IMR-90 (cell line): Measurements from ENCODE around the gene IFT57. TPM values are rescaled to one million over a fixed set of nuclear protein-coding genes. Genes with fewer than 3 reads are reported as not detected.

Source experiments
- ATAC-seq: fragments of 200-7000 bp; cut with Tn5 transposase; 2 replicates; pipeline ENCODE4 v1.9.1; 2020; ENCODE audit warnings: low read depth, mild to moderate bottlenecking, moderate library complexity
- BruUV-seq: library from RNA; stranded (reverse); fragments of 400-500 nt; replicated peaks from 2 replicates; lab custom pipeline; 2021; lab: Mats Ljungman, UMichigan
- CTCF ChIA-PET: fragments of 300-600 bp; formaldehyde crosslinking; extraction: SDS; loops from one replicate; lab custom pipeline; 2021; ENCODE audit warnings: antibody characterized with exemption; lab: Yijun Ruan, JAX
- POLR2A ChIA-PET: fragments of 300-600 bp; sonication (Branson Sonifier 250); formaldehyde crosslinking; loops from one replicate; lab custom pipeline; 2022; ENCODE audit warnings: antibody characterized with exemption; ENCODE audit not compliant: unreplicated experiment; lab: Charles Lee
- DNase-seq: peaks from one replicate; pipeline ENCODE4 v3.0.0; 2013
- H2AFZ ChIP-seq: replicated peaks from 2 replicates; pipeline ENCODE3; 2013; ENCODE audit warnings: low read length, mild to moderate bottlenecking; ENCODE audit not compliant: poor library complexity
- H2AK5ac ChIP-seq: 2 replicates; pipeline ENCODE4 v1.6.1; 2013; ENCODE audit warnings: low read depth, low read length, inconsistent platforms
- H2AK9ac ChIP-seq: replicated peaks from 2 replicates; pipeline ENCODE3; 2013; ENCODE audit warnings: mild to moderate bottlenecking, low read depth, low read length, moderate library complexity; ENCODE audit not compliant: poor library complexity
- H2BK120ac ChIP-seq: 2 replicates; pipeline ENCODE4 v1.6.1; 2013; ENCODE audit warnings: low read depth, low read length, inconsistent platforms
- H2BK15ac ChIP-seq: 3 replicates; pipeline ENCODE4 v1.6.1; 2013; ENCODE audit warnings: low read depth, low read length, inconsistent platforms
- H2BK20ac ChIP-seq: 2 replicates; pipeline ENCODE4 v1.6.1; 2013; ENCODE audit warnings: low read depth, mild to moderate bottlenecking, inconsistent platforms, low read length, moderate library complexity
- H2BK5ac ChIP-seq: 2 replicates; pipeline ENCODE4 v1.6.1; 2013; ENCODE audit warnings: mild to moderate bottlenecking, low read depth, low read length, inconsistent platforms; ENCODE audit not compliant: poor library complexity, severe bottlenecking
- H3K14ac ChIP-seq: replicated peaks from 2 replicates; pipeline ENCODE4 v1.6.1; 2013; ENCODE audit warnings: low read depth, low read length, inconsistent platforms
- H3K18ac ChIP-seq: 2 replicates; pipeline ENCODE4 v1.6.1; 2013; ENCODE audit warnings: low read depth, low read length, control low read depth
- H3K23ac ChIP-seq: 2 replicates; pipeline ENCODE4 v1.6.1; 2013; ENCODE audit warnings: low read depth, low read length, inconsistent platforms
- H3K27ac ChIP-seq: 2 replicates; pipeline ENCODE4 v1.5.1; 2013; ENCODE audit warnings: mild to moderate bottlenecking, control low read depth, low read length; ENCODE audit not compliant: insufficient read depth
- H3K27me3 ChIP-seq: 2 replicates; pipeline ENCODE4 v1.6.1; 2013; ENCODE audit warnings: low read length; ENCODE audit not compliant: control insufficient read depth, insufficient read depth
- H3K36me3 ChIP-seq: 2 replicates; pipeline ENCODE4 v1.6.1; 2013; ENCODE audit warnings: low read length, mixed read lengths; ENCODE audit not compliant: control insufficient read depth, insufficient read depth
- H3K4ac ChIP-seq: 2 replicates; pipeline ENCODE4 v1.6.1; 2013; ENCODE audit warnings: low read depth, low read length, inconsistent platforms
- H3K4me1 ChIP-seq: 2 replicates; pipeline ENCODE4 v1.6.1; 2013; ENCODE audit warnings: low read length, mixed read lengths; ENCODE audit not compliant: control insufficient read depth, insufficient read depth
- H3K4me2 ChIP-seq: 2 replicates; pipeline ENCODE4 v1.6.1; 2013; ENCODE audit warnings: low read depth, mild to moderate bottlenecking, control low read depth, low read length, moderate library complexity
- H3K4me3 ChIP-seq: 2 replicates; pipeline ENCODE4 v1.5.1; 2013; ENCODE audit warnings: low read depth, mild to moderate bottlenecking, control low read depth, low read length, moderate library complexity; ENCODE audit not compliant: insufficient read depth
- H3K56ac ChIP-seq: 2 replicates; pipeline ENCODE4 v1.6.1; 2013; ENCODE audit warnings: low read length, inconsistent platforms; ENCODE audit not compliant: insufficient read depth; ENCODE audit errors: extremely low read depth
- H3K79me1 ChIP-seq, 2 experiments: 2 replicates each; pipeline ENCODE4 v1.6.1; 2013; ENCODE audit warnings: low read length in 2 of 2, inconsistent platforms in 1 of 2, low read depth in 1 of 2
- H3K9ac ChIP-seq: 2 replicates; pipeline ENCODE4 v1.6.1; 2013; ENCODE audit warnings: low read depth, low read length, control low read depth
- H3K9me1 ChIP-seq: 2 replicates; pipeline ENCODE4 v1.6.1; 2013; ENCODE audit warnings: low read length, inconsistent platforms; ENCODE audit not compliant: insufficient read depth
- H3K9me3 ChIP-seq: 2 replicates; pipeline ENCODE4 v1.6.1; 2013; ENCODE audit warnings: low read length; ENCODE audit not compliant: control insufficient read depth, insufficient read depth
- H4K20me1 ChIP-seq: 2 replicates; pipeline ENCODE4 v1.6.1; 2013; ENCODE audit warnings: low read length, inconsistent platforms; ENCODE audit not compliant: insufficient read depth
- H4K5ac ChIP-seq: 2 replicates; pipeline ENCODE4 v1.6.1; 2013; ENCODE audit warnings: mild to moderate bottlenecking, low read depth, low read length, control low read depth
- H4K8ac ChIP-seq, 2 experiments: 2 replicates each; pipeline ENCODE4 v1.6.1; 2013; ENCODE audit warnings: low read depth in 2 of 2, low read length in 2 of 2, control low read depth in 1 of 2, inconsistent platforms in 1 of 2
- H4K91ac ChIP-seq: 2 replicates; pipeline ENCODE4 v1.6.1; 2013; ENCODE audit warnings: low read depth, low read length, inconsistent platforms; ENCODE audit not compliant: insufficient read depth
- BHLHE40 ChIP-seq: fragments of 150-350 bp; IDR thresholded peaks from 2 replicates; pipeline ENCODE4 v1.6.1; 2016; ENCODE audit warnings: mild to moderate bottlenecking, low read depth, low read length
- CHD1 ChIP-seq: IDR thresholded peaks from 2 replicates; pipeline ENCODE4 v1.6.1; 2012; ENCODE audit warnings: low read depth, low read length, improper control_type of control experiment
- MAFK ChIP-seq: IDR thresholded peaks from 2 replicates; pipeline ENCODE4 v1.6.1; 2012; ENCODE audit warnings: low read depth, low read length, improper control_type of control experiment
- MAZ ChIP-seq: IDR thresholded peaks from 2 replicates; pipeline ENCODE4 v1.6.1; 2012; ENCODE audit warnings: low read depth, mild to moderate bottlenecking, low read length, improper control_type of control experiment, moderate library complexity, borderline replicate concordance
- MXI1 ChIP-seq: IDR thresholded peaks from 2 replicates; pipeline ENCODE4 v1.6.1; 2012; ENCODE audit warnings: low read depth, mild to moderate bottlenecking, low read length, moderate library complexity, borderline replicate concordance
- NFE2L2 ChIP-seq: fragments of 150-350 bp; IDR thresholded peaks from 2 replicates; pipeline ENCODE4 v1.6.1; 2016; ENCODE audit warnings: low read depth, mild to moderate bottlenecking, low read length
- POLR2A ChIP-seq: IDR thresholded peaks from 2 replicates; pipeline ENCODE4 v1.6.1; 2012; ENCODE audit warnings: mild to moderate bottlenecking, low read depth, low read length
- RCOR1 ChIP-seq: IDR thresholded peaks from 2 replicates; pipeline ENCODE4 v1.6.1; 2012; ENCODE audit warnings: mild to moderate bottlenecking, low read length, improper control_type of control experiment; ENCODE audit not compliant: insufficient replicate concordance
- RFX5 ChIP-seq: IDR thresholded peaks from 2 replicates; pipeline ENCODE4 v1.8.0; 2012; ENCODE audit warnings: low read depth, mild to moderate bottlenecking, low read length, moderate library complexity
- SMC3 ChIP-seq: fragments of 150-350 bp; IDR thresholded peaks from 2 replicates; pipeline ENCODE4 v1.6.1; 2016; ENCODE audit warnings: low read depth, mild to moderate bottlenecking, antibody characterized with exemption, low read length, moderate library complexity
- USF2 ChIP-seq: fragments of 150-350 bp; IDR thresholded peaks from 2 replicates; pipeline ENCODE4 v1.6.1; 2017; ENCODE audit warnings: mild to moderate bottlenecking, antibody characterized with exemption, low read length, low read depth
- WGBS, 2 experiments: methylation state at CpG; one replicate each; pipeline versions ENCODE4 v1.1.5 to v1.1.7; 2013; ENCODE audit warnings: missing lambda C conversion rate in 2 of 2; ENCODE audit not compliant: insufficient read length in 1 of 2; ENCODE audit errors: extremely low coverage in 2 of 2; 5-methylcytosine and 5-hydroxymethylcytosine counted together
- dilution Hi-C: fragments of 300-500 bp; cut with HindIII; formaldehyde crosslinking; loops from one replicate; pipeline ENCODE4 v1.14.3; 2018; ENCODE audit warnings: low sequenced_read_pairs; ENCODE audit not compliant: unreplicated experiment
- in situ Hi-C: fragments of 300-500 bp; cut with MboI; formaldehyde crosslinking; loops from 3 replicates; pipeline ENCODE4 v1.14.3; 2019; ENCODE audit warnings: low sequenced_read_pairs, inconsistent platforms, mixed read lengths
- intact Hi-C: fragments of 100-400 bp; cut with micrococcal nuclease; formaldehyde crosslinking; loops from 2 replicates; pipeline ENCODE4 v1.10.0; 2022
- polyA plus RNA-seq, 3 experiments: library from polyadenylated mRNA; depleted of rRNA; stranded (reverse); fragments of >200 nt; gene quantifications; 2 replicates each; pipeline ENCODE4 v1.2.3, GENCODE V29; 2012; ENCODE audit warnings: low replicate concordance in 1 of 3
- total RNA-seq: library from RNA; depleted of rRNA; stranded (reverse); fragments of >200 nt; gene quantifications from 2 replicates; pipeline ENCODE4 v1.2.3, GENCODE V29; 2012
- TF ChIP-seq, protein P1 (sequence below): fragments of 150-350 bp; IDR thresholded peaks from 2 replicates; pipeline ENCODE4 v1.6.1; 2016; ENCODE audit warnings: low read depth, mild to moderate bottlenecking, low read length, moderate library complexity, borderline replicate concordance

The IFT57 gene
- total and polyA plus RNA-seq, 2 of the 4 experiments (the other 2 are of a cell fraction) = 30.0 to 35.3 TPM

GRCh38 chr3:108221393-108221792, 831 bp downstream of the IFT57 start:
- H4K8ac ChIP-seq = no peak overlapping the region
- no peak overlapping the region for H3K27ac ChIP-seq
- intact Hi-C loops = loop anchor here (5.0 to 10.0 kb wide), 2 partner anchors 89 to 323 kb away; no protein-coding TSS in a partner anchor
- H4K5ac ChIP-seq = peak overlapping the region; percentile 19; the same call in 1 of the 2 replicates
- H3K14ac ChIP-seq = peak overlapping the region; percentile 26; the same call in 1 of the 2 replicates
- H2AFZ ChIP-seq = no peak overlapping the region
- H3K4ac ChIP-seq = no peak overlapping the region
- H2BK120ac ChIP-seq = peak overlapping the region; percentile 9; the same call in 1 of the 2 replicates
- no peak overlapping the region for H2AK5ac ChIP-seq
- H3K79me1 ChIP-seq = peaks cover 10 to 28% of the 10 kb centered on the region in 2 experiments; a peak in 3 of 4 replicates
- ChIA-PET POLR2A (interaction anchor here (0.6 kb wide), 1 partner anchor 89 kb away, joined by 4 read pairs; no protein-coding TSS in a partner anchor), CTCF (interaction anchor here (0.9 kb wide), 1 partner anchor 256 kb away, joined by 3 read pairs; no protein-coding TSS in a partner anchor)
- no peak overlapping the region for H2BK20ac ChIP-seq
- in situ Hi-C loops = loop anchor here (25.0 kb wide), 1 partner anchor 984 kb away; no protein-coding TSS in a partner anchor
- dilution Hi-C loops = no loop called here
- no peaks in the 10 kb centered on the region for H3K9me1 ChIP-seq
- H3K4me3 ChIP-seq = peak overlapping the region; percentile 84
- no peak for TF ChIP-seq MAFK
- TF ChIP-seq SMC3 = no peak
- no peak for TF ChIP-seq CHD1
- TF ChIP-seq MAZ = no peak
- TF ChIP-seq RFX5 = no peak
- no peak for TF ChIP-seq MXI1
- TF ChIP-seq RCOR1 = no peak
- TF ChIP-seq NFE2L2 = no peak
- no peak for TF ChIP-seq USF2
- no peak for TF ChIP-seq BHLHE40
- TF ChIP-seq POLR2A = no peak
- TF ChIP-seq, protein P1, sequence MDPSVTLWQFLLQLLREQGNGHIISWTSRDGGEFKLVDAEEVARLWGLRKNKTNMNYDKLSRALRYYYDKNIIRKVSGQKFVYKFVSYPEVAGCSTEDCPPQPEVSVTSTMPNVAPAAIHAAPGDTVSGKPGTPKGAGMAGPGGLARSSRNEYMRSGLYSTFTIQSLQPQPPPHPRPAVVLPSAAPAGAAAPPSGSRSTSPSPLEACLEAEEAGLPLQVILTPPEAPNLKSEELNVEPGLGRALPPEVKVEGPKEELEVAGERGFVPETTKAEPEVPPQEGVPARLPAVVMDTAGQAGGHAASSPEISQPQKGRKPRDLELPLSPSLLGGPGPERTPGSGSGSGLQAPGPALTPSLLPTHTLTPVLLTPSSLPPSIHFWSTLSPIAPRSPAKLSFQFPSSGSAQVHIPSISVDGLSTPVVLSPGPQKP = no peak
- peak overlapping the region; percentile 36; the same call in 1 of the 2 replicates for H3K56ac ChIP-seq
- H3K36me3 ChIP-seq = no peaks in the 10 kb centered on the region
- H3K9ac ChIP-seq = peak overlapping the region; percentile 60; the same call in 1 of the 2 replicates
- peak overlapping the region; percentile 25 for H2BK5ac ChIP-seq
- H2AK9ac ChIP-seq = no peak overlapping the region
- no peaks in the 10 kb centered on the region for H4K20me1 ChIP-seq
- ATAC-seq (no peak), DNase-seq (no peak)
- H2BK15ac ChIP-seq = no peak overlapping the region
- H3K4me1 ChIP-seq = peaks cover 8% of the 10 kb centered on the region
- no peaks in the 10 kb centered on the region for H3K27me3 ChIP-seq
- peak overlapping the region; percentile 68 for H3K23ac ChIP-seq
- no peak overlapping the region for H4K91ac ChIP-seq
- no peaks in the 10 kb centered on the region for H3K9me3 ChIP-seq
- no CpG with 5 or more reads among the region's 6 CpGs for WGBS, 2 experiments
- peak overlapping the region; percentile 76; the same call in 1 of the 2 replicates for H3K18ac ChIP-seq
- peak overlapping the region; percentile 100 for H3K4me2 ChIP-seq
- BruUV-seq = no TSS peak
